Colon (tissue), 2 donors: Measurements from ENCODE around the gene ZSCAN5A.
"Not testable (repeated sequence)": the region's sequence is repeated elsewhere in the genome, so short reads cannot be mapped to it uniquely, and the experiment has no call there.

Source experiments
- FAIRE-seq: peaks from 2 replicates; lab custom pipeline; 2012; peaks lifted over from hg19 to GRCh38; lab: Jason Lieb, UNC
- donor health status: control.
- donor health status: control.

The ZSCAN5A gene

DNA sequence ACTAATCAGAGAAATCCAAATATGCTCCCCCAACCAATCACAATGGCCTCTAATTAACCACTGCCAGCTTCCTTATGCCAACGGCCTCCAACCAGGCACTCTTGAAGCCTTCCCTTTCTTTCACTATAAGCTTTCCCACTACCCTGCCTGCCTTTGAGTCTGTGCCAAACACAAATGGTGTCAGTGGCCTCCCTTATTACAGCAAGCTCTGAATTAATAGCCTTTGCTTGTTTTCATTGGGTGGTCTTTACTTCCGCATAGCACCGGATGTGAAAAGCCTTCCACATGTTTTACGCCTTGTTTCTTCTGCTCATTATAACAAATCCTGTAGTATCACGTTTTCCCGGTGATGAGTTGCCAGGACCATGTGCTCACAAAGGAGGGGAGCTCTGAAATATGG, 43.5 kb downstream of the ZSCAN5A start:
- no peak for FAIRE-seq

DNA sequence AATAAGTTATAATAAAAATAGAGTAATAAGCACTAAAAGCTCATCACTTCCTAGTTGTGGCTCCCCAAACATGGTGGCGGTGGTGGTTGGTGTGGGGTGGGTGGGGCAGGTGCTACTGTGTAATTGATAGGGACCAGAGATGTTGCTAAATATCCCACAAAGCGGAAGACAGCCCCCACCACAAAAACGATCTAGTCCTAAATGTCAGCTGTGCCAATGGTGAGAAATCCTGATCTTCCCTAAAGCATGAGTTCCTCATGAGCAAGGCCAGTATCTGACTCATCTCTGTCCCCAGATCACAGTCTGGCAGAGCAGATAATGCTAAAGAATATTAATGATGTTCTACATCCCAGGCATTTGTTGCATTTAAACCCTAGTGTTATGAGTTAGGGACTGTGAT, 44.0 kb downstream of the ZSCAN5A start:
- no peak for FAIRE-seq

DNA sequence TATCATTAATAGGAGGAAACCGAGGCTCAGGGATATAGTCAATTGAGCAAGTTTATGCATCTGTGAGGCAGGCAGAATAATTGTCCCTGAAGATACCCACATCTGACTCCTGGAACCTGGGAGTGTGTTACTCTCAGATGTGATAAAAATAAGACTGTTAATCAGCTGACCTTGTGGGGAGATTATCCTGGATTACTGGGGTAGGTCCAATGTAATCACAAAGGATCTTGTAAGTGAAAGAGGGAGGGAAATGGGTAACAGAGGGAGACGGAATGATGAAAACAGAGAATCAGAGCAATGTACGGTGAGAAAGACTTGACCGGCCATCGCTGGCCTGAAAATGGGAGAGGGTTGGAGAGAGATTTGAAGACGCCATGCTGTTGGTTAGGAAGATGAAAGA, 45.3 kb downstream of the ZSCAN5A start:
- FAIRE-seq = no peak

DNA sequence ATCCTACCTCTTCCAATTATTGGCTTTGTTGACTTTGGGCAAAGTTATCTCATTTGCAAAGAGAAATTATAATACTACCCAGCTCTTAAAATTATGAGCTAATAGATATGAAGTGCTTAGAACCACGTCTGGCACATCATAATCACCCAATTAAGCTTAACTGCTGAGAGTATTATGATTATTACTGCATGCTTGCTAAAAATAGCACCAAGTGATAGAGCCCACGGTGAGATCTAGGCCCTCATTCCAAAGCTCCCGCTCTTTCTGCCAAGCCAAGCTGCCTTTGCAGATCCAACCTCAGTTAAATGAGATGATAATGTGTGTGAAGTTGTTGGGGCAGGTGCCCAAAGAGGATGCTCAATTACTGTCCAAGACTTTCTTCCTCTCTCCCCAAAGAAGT, 48.6 kb downstream of the ZSCAN5A start:
- FAIRE-seq = no peak

DNA sequence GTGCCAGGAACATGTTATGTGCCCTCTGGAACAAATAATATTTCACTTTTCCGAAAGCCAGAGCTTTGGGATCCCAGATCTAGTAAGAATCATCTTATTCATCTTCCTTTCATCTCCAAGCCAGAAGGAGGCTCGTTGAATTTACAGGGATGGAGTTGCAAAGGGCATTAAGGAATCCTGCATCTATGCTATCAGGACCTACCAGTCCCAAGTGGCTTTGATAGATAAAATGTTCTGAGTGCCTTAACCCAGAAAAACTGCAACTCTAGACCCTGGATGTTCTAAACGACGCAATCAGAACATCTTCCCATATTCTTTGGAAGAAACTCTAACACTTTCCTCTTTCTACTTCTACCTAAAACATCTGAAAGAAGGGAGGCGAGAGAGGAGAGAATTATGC, 51.3 kb downstream of the ZSCAN5A start:
- no peak for FAIRE-seq

DNA sequence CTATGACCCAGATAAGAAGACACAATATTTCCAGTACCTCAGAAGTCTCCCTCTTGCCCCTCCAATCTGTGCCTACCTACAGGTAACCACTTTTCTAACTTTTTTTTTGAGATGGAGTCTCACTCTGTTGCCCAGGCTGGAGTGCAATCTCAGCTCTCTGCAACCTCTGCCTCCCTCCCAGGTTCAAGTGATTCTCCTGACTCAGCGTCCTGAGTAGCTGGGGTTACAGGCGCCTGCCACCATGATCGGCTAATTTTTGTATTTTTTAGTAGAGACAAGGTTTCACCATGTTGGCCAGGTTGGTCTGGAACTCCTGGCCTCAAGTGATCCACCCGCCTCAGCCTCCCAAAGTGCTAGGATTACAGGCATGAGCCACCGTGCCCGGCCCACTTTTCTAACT, 52.7 kb downstream of the ZSCAN5A start:
- FAIRE-seq = not testable (repeated sequence)

DNA sequence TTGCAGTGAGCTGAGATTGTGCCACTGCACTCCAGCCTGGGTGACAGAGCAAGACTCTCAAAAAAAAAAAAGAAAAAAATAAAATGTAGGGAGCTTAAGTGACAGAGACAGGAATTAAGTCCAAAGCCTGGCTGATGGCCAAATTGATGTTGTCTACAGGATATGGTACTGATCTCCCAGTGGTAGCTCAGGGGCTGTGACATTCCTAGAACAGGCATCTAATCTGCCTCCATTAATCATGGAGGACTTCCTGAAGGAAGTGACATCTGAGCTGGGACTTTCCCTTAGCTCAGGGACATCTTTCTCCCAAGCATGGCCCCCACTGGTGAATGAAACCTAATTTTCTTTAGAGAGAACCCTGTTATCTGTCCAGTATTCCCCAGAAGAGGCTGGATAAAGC, 53.5 kb downstream of the ZSCAN5A start:
- FAIRE-seq = no peak

DNA sequence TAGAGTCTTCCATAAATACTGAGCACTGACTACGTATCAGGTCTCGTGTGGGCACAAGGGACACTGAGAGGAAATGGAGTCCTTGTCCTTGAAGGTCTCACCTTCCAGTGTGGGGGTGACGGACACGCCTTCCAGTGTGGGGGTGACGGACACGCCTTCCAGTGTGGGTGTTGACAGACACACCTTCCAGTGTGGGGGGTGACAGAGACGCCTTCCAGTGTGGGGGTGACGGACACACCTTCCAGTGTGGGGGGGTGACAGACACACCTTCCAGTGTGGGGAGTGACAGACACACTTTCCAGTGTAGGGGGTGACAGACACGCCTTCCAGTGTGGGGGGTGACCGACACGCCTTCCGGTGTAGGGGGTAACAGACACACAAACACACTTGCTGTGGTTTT, 56.4 kb downstream of the ZSCAN5A start:
- no peak for FAIRE-seq

DNA sequence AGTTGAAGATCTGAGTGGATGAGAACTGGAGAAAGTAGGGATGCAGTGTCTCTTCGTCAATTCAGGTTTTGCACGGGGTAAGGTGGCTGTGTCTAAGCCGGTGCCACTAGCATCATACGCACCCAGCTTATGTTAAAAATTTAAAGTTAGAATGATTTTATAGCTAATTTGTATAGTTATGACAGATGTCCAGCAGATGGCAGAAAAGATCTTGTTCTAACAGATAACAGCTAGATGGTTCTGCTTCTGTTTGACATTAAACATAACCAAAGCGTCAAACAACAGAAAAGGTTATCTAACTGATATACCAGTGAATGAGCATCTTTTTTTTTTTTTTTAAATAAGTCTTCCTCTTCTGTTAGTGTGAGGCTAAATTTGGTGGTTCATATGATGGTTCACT, 60.9 kb downstream of the ZSCAN5A start:
- FAIRE-seq = no peak

DNA sequence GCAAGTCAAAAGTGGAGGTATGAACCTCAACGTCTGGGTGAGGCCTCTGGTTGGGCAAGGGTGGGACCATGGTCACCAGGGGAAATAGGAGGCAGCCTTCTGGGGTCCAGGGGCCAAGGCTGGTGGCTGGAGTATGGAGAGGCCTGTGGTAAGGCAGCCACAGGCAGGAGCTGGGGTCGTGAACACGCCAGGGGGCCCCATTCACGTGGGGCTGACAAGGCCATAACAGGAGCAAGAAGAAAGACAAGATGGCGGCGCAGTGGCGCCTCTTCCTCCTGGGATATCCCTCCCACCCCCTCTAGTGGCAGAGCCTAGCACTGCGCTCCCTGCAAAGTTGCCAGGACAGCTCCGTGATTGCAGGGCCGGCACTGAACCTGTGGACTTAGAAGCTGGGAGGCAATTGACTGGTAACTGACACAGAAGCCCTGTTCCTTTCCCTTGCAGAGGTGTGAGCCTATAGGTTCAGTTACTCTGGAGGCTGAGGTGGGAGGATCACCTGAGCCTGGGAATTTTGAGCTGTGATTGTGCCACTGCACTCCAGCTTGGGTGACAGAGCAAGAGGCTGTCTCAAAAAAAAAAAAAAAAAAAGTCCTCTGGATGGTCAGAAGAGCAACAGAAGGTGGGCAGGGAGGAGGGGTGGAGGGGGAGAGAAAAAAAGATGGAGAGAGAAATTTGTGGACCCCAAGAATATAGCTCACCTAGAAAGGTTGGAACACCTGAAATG, 61.8 kb downstream of the ZSCAN5A start:
- no peak for FAIRE-seq

DNA sequence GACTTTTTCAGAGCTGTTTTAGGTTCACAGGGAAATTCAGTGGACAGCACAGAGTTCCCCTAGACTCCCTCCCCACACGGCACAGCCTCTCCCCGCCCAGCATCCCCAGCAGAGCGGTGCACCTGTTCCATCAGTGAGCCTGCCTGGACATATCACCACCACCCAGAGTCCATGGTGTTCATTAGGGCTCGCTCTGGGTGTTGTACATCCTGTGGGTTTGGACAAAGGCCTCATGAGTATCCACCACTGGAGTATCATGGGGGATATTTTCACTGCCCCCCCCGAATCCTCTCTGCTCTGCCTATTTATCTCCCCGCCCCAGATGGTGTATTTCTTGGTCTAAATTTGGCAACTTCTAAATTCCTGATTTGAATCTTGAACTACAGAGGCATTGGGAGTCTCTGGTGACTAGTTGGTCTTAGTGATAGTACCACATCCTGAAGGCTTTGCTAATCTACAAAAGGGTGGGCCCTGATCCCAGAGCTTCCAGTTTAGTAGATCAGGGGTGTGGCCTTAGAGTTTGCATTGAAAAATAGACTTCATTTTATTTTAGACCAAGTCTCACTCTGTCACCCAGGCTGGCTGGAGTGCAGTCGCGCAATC, 65.8 kb downstream of the ZSCAN5A start:
- FAIRE-seq = not testable (repeated sequence)

DNA sequence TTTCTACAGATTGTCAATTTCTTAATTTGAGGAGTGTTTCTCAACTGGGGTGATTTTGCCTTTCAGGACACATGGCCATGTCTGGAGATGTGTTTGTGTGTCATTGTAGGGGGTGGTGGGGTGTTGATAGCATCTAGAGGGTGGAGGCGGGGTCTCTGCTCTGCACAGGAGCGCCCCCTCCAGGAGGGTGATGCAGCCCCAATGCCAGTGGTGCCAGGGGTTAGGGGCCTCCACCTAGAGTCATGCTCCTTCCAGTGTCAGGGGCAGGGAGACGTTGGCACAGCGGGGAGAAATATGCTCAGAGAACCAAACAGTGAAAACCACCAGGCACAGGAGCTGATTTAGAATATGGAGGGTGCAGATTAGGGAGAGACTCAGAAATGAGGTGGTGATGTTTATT, 68.9 kb downstream of the ZSCAN5A start:
- FAIRE-seq = not testable (repeated sequence)

DNA sequence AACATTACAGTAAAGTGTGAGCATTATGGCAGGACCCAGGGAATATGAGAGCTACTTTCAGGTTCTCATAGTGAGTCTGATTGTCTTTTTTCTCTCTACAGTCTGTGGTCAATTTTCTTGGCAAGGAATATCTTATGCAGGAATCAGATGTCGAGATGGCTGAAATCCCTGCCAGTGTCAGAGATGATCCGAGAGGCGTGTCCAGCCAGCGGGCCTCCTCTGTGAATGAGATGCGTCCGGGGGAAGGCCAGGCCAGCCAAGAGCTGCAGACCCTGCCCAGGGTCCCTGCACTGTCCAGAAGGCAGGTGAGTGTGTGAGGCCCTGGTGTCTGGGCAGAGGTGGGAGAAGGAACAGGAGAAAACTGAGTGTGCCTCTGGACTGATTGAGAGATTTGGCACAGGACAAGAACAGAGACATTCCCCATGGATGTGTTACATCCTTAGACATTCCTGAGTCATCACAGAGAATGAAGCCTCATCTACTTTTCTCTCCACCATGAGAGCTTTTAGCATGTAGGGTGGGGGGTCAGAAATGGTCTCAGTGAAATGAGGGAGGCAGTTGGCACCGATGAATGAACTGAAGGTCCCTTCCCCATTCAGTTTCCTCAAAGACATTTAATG, 69.4 kb downstream of the ZSCAN5A start:
- FAIRE-seq = no peak

DNA sequence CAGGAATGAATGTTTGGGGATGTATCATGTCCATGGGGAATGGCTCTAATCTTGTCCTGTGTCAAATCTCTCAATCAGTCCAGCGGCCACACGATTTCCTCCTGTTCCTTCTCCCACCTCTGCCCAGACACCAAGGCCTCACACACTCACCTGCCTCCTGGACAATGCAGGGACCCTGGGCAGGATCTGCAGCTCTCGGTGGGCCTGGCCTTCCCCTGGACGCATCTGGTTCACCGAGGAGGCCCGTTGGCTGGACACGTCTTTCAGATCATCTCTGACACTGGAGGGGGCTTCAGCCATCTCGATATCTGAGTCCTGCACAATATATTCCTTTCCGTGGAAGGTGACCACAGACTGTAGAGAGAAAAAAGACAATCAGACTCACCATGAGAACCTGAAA, 91.2 kb downstream of the ZSCAN5A start:
- FAIRE-seq = no peak

DNA sequence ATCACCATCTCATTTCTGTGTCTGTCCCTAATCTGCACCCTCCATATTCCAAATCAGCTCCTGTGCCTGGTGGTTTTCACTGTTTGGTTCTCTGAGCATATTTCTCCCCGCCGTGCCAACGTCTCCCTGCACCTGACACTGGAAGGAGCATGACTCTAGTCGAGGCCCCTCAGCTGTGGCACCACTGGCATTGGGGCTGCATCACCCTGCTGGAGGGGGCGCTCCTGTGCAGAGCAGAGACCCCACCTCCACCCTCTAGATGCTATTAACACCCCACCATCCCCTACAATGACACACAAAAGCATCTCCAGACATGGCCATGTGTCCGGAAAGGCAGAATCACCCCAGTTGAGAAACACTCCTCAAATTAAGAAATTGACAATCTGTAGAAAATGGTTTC, 91.7 kb downstream of the ZSCAN5A start:
- FAIRE-seq = no peak

DNA sequence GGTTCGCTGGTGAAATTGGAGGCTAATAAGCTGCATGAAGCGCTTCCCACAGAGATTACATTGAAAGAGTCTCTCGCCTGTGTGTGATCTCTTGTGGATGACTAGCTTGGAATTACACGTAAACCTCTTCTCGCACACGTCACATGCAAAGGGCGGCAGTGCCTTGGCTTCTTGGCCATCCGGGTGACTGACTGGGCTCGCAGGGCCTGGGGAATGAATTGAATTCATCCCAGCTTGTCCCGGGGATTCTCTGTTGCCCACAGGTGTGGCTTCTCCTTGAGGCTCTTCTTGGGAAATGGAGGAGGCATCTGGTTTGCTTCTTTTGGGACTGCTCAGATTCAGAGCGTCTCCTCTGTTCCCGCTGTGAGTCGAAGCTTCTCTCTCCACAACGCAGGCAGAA, 92.8 kb downstream of the ZSCAN5A start:
- no peak for FAIRE-seq

DNA sequence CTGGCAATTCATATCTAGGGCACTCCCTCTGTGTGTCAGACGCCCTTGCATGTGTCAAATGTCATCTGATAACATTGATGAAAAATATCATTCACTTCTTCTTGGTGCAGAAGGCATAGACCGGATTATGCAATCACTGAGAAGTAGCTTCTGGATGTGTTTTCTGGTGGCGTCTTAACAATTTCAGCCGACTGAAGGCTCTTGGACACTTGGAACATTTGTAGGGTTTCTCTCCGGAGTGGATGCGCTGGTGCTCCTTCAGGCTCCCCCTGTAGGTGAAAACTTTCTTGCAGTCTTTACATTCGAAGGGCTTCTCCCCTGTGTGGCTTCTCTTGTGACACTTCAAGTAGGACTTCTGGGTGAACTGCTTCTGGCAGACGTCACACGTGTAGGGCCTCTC, 93.2 kb downstream of the ZSCAN5A start:
- not testable (repeated sequence) for FAIRE-seq

DNA sequence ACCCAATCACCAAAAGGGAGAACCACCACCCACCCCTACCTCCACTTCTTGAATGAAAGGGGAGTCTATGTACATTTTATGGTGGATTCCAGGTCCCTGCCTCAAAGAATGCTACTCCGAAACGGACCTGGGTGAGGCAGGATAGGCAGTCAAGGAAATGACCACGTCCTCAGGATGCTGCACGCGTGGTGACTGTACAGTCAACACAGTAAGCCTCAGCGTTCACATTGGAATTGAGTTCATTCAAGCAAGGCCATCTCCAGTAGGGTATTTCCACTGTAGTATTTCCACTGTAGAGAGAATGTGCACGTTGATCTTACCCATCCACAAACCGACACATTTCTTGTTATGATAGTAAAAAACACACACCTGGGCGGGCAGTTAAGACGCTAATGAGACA, 95.7 kb downstream of the ZSCAN5A start:
- FAIRE-seq = no peak

DNA sequence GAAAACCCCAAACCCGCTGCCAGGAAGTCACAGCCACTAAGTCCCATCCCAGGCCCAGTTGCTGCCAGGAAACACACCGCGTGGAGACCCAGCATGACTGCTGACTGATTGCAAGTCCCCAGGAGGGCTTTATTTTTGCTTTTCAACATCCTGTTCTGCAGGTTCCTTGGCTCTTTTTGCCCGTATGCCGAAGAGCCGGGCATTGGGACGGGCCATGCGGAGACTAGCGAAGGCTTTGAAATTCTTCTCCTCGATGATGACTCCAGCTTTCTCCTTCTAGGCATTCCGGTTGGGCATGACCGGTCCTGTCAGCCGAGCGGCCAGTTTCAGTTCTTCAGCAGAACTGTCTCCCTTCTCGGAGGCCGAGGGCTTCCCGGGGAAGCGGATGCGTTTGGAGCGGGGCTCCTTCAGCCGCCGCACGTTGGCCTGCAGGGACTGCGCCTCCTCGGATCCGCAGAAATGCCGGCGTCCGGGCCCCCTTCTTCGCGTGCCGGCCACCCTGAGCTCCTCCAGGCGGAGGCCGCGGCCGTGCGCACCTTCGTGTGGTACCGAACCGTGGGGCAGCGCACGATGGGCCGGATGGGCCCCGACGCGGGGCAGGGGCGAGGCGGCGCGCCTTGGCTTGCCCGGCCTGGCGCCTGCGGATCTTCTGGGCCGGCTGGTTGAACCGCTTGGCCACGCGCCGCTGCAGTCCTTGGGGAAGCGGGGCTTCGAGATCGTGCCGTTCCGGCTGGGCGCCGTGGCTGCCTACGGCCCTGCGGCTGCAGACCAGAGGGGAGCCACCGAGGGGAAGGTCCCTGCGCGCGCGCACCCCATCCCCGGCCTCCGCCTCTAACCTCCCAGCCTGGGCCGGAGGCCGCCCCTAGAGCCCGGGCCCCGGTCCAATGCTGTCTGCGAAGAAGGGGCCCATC, 97.3 kb downstream of the ZSCAN5A start:
- no peak for FAIRE-seq

DNA sequence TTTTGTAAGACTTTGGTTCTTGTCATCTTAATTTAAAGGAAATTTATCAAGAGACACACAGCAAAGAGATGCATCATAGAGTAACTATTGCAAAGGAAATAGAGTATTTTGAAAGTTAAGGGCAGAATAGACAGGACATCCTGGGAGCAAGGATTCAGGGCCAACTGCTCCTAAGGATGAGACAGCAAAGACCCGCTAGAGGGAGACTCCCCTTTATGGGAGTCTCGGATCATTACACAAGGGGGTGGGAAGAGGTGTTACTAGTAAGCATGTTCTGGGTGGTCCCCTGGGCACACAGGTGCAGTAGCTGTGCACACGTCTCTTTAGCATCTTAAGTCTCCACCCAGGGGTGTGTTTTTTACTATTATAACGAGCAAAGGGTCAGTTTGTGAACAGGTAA, 102.9 kb downstream of the ZSCAN5A start:
- no peak for FAIRE-seq

DNA sequence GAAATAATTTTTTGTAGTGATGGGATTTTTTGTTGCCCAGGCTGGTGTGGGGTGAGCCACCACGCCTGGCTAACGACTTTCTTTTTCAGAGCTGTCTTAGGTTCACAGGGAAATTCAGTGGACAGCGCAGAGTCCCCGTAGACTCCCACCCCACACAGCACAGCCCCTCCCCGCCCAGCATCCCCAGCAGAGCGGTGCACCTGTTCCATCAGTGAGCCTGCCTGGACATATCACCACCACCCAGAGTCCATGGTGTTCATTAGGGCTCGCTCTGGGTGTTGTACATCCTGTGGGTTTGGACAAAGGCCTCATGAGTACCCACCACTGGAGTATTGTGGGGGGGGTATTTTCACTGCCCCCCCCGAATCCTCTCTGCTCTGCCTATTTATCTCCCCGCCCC, 104.6 kb downstream of the ZSCAN5A start:
- FAIRE-seq = not testable (repeated sequence)

DNA sequence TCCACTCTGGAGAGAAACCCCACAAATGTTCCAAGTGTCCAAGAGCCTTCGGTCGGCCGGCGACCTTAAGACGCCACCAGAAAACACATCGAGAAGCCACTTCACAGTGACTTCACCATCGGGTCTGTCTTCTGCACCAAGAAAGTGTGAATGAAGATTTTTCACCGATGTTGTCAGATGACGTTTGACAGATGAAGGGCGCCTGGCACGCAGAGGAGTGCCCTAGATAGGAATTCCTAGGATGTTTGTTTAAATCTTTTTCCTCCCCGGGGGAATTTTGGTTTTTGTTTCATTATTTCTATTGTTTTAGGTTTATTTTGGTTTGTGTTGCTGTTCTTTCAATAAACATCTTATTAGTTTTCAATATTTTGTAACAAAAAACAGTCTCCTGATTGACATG, 105.5 kb downstream of the ZSCAN5A start:
- FAIRE-seq = no peak

DNA sequence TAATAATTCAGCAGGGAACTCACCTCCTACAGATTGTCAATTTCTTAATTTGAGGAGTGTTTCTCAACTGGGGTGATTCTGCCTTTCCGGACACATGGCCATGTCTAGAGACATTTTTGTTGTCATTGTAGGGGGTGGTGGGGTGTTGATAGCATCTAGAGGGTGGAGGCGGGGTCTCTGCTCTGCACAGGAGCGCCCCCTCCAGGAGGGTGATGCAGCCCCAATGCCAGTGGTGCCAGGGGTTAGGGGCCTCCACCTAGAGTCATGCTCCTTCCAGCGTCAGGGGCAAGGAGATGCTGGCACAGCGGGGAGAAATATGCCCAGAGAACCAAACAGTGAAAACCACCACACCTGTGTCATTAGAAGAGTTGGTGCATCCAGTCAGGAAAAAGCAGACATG, 107.1 kb downstream of the ZSCAN5A start:
- FAIRE-seq = not testable (repeated sequence)
